HG03442 (cell line): ENCODE results near the gene FN1.
A peak's percentile ranks its signal among the peaks of the same experiment; 100 is the strongest.

Source experiments
- ATAC-seq: cut with Tn5 transposase; IDR thresholded peaks from one replicate; pipeline ENCODE4 v1.9.1; 2021; ENCODE audit warnings: mild to moderate bottlenecking, moderate library complexity; ENCODE audit not compliant: unreplicated experiment

Gene FN1

GRCh38 chr2:215442401-215442787 lies 6.5 kb upstream of the FN1 start:
- ATAC-seq = no peak

- no peak for ATAC-seq
Observed at GRCh38 chr2:215441560-215442400, 5.9 kb upstream of the FN1 start.

- ATAC-seq = no peak
Observed at GRCh38 chr2:215439980-215440512, 4.2 kb upstream of the FN1 start.

GRCh38 chr2:215439404-215439803 lies 3.5 kb upstream of the FN1 start:
- ATAC-seq = no peak

- no peak for ATAC-seq
Observed at GRCh38 chr2:215437614-215438013, 1.7 kb upstream of the FN1 start.

GRCh38 chr2:215436705-215437565 lies 1.1 kb upstream of the FN1 start:
- peak; percentile 16 for ATAC-seq

GRCh38 chr2:215435280-215435869 lies 493 bp downstream of the FN1 start:
- ATAC-seq = peak; percentile 36

- no peak for ATAC-seq
Observed at GRCh38 chr2:215434447-215435279, 1.2 kb downstream of the FN1 start.

- no peak for ATAC-seq
Observed at GRCh38 chr2:215432759-215433594, 2.9 kb downstream of the FN1 start.

GRCh38 chr2:215431778-215432758 lies 3.8 kb downstream of the FN1 start:
- ATAC-seq = no peak

- ATAC-seq = no peak
Observed at GRCh38 chr2:215431290-215431689, 4.6 kb downstream of the FN1 start.

GRCh38 chr2:215430528-215431187 lies 5.2 kb downstream of the FN1 start:
- ATAC-seq = no peak

GRCh38 chr2:215429424-215429823 lies 6.4 kb downstream of the FN1 start:
- no peak for ATAC-seq

- ATAC-seq = no peak
Observed at GRCh38 chr2:215428060-215428910, 7.6 kb downstream of the FN1 start.

- no peak for ATAC-seq
Observed at GRCh38 chr2:215427585-215427984, 8.3 kb downstream of the FN1 start.

GRCh38 chr2:215425021-215425782 lies 10.7 kb downstream of the FN1 start:
- ATAC-seq = no peak
